Endodermal cell (in vitro differentiated cells): ENCODE results near the gene MBD6. TPM values are rescaled to one million over a fixed set of nuclear protein-coding genes. Genes with fewer than 3 reads are reported as not detected.
A peak's percentile ranks its signal among the peaks of the same experiment; 100 is the strongest.

Source experiments
- DNase-seq: peaks from one replicate; pipeline ENCODE4 v3.0.0-alpha.2; 2017
- H3K27ac ChIP-seq: 2 replicates; pipeline ENCODE4 v1.5.1; 2013; ENCODE audit warnings: mild to moderate bottlenecking, low read depth, low read length, moderate library complexity
- H3K27me3 ChIP-seq: 2 replicates; pipeline ENCODE4 v1.6.1; 2013; ENCODE audit warnings: mild to moderate bottlenecking, low read length, moderate library complexity; ENCODE audit not compliant: insufficient read depth, control insufficient read depth, poor library complexity, severe bottlenecking
- H3K36me3 ChIP-seq: 2 replicates; pipeline ENCODE4 v1.7.0; 2013; ENCODE audit warnings: mild to moderate bottlenecking, low read length, moderate library complexity; ENCODE audit not compliant: control insufficient read depth, insufficient read depth
- H3K4me1 ChIP-seq: one replicate; pipeline ENCODE4 v1.7.0; 2013; ENCODE audit warnings: low read length; ENCODE audit not compliant: control insufficient read depth, insufficient read depth
- H3K4me3 ChIP-seq: 2 replicates; pipeline ENCODE4 v1.5.1; 2013; ENCODE audit warnings: mild to moderate bottlenecking, low read length, moderate library complexity
- H3K9ac ChIP-seq: 2 replicates; pipeline ENCODE4 v1.6.1; 2013; ENCODE audit warnings: mild to moderate bottlenecking, low read length, moderate library complexity; ENCODE audit not compliant: poor library complexity, severe bottlenecking; ENCODE audit errors: extremely low read depth
- H3K9me3 ChIP-seq: 2 replicates; pipeline ENCODE4 v1.6.1; 2013; ENCODE audit warnings: mild to moderate bottlenecking, low read length, moderate library complexity; ENCODE audit not compliant: control insufficient read depth
- H3K27ac Mint-ChIP-seq: 2 replicates; pipeline ENCODE4 v1.8.0; 2020; ENCODE audit warnings: mixed read lengths
- H3K27me3 Mint-ChIP-seq: 2 replicates; pipeline ENCODE4 v1.8.0; 2021; ENCODE audit warnings: mild to moderate bottlenecking, mixed read lengths; ENCODE audit not compliant: insufficient read depth
- H3K36me3 Mint-ChIP-seq: 2 replicates; pipeline ENCODE4 v1.8.0; 2020; ENCODE audit warnings: low read depth, mixed read lengths
- H3K4me1 Mint-ChIP-seq: 2 replicates; pipeline ENCODE4 v1.8.0; 2020; ENCODE audit warnings: mixed read lengths
- H3K4me3 Mint-ChIP-seq: 2 replicates; pipeline ENCODE4 v1.8.0; 2020; ENCODE audit warnings: mild to moderate bottlenecking, moderate library complexity, mixed read lengths
- H3K9me3 Mint-ChIP-seq: 2 replicates; pipeline ENCODE4 v1.8.0; 2020; ENCODE audit warnings: mild to moderate bottlenecking, mixed read lengths
- WGBS, 2 experiments: methylation state at CpG; one replicate each; pipeline versions ENCODE4 v1.1.5 to v1.1.7; 2013; ENCODE audit warnings: missing lambda C conversion rate in 2 of 2, mixed read lengths in 1 of 2; ENCODE audit not compliant: insufficient coverage in 1 of 2, insufficient read length in 1 of 2; 5-methylcytosine and 5-hydroxymethylcytosine counted together
- total RNA-seq, 2 donors: library from RNA; stranded (reverse); fragmentation: NEBNext Ultra II Directional in 1 of 2; extraction: Animal tissue kit (Norgen Biotek cat#: 25700) in 1 of 2; gene quantifications; 2 replicates in 1 of 2; 3 replicates in 1 of 2; pipeline ENCODE4 v1.2.1, GENCODE V29; 2021
- TF ChIP-seq, protein P1 (sequence below): fragments of 200-600 bp; sonication (generic); conservative IDR thresholded peaks from 2 replicates; pipeline ENCODE4 v1.5.0; 2021; ENCODE audit warnings: antibody characterized with exemption, mild to moderate bottlenecking

Gene MBD6
- total RNA-seq, 2 donors from 2014 or later = 49.2 to 88.2 TPM

DNA sequence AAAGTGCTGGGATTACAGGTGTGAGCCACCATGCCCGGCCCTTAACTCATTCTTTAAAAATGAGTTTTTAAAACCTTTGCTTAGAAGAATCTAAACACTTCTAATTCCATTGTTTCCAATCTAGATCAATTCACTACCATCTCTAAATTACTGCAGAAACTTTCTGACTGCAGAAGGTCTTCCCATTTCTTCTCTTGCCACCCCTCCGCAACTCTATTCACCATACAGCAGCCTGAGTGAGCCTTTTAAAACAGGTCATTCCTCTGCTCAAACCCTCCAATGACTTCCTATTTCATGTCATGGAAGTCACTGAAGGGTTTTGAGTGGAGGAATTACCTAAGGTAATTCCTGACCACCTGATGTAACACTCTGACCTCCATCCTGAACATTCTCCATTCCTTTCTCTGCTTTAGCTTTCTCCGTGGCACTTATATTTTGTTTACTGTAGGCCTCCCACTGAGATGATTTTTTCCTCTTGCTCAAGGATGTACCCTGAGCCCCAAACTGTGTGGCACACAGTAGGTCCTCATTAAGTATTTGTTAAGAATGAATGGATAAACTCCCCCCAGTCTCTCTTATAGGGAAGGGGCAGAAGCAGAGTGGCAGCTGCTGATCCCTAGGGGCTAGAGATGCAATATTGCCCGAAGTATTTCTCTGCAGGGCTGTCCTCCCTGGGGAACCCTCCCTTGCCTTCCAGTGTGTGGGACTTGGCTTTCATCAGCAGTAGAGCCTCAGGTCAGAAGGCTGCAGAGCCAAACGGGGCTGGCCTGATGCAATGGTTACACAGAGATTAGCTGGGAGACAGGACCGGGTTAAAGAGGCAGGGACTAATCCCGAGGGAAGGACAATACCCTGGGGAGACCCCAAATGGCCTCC, 3.5 kb upstream of the MBD6 start:
- no peak for DNase-seq
- peak overlapping the region; percentile 93 for H3K27ac ChIP-seq
- Mint-ChIP-seq H3K4me1 (peaks cover 56% of the 10 kb centered on the region), H3K36me3 (peaks cover 49% of the 10 kb centered on the region), H3K9me3 (no peaks in the 10 kb centered on the region), H3K27me3 (no peaks in the 10 kb centered on the region), H3K27ac (peak overlapping the region; percentile 99), H3K4me3 (peak overlapping the region; percentile 93)
- no peaks in the 10 kb centered on the region for H3K27me3 ChIP-seq
- peak overlapping the region; percentile 98 for H3K9ac ChIP-seq
- peak overlapping the region; percentile 96 for H3K4me3 ChIP-seq
- peaks cover 14% of the 10 kb centered on the region for H3K4me1 ChIP-seq
- H3K36me3 ChIP-seq = peaks cover 56% of the 10 kb centered on the region
- no peaks in the 10 kb centered on the region for H3K9me3 ChIP-seq
- 32 to 54% methylated on average over 2 to 7 of the region's 7 CpGs for WGBS, 2 experiments
- TF ChIP-seq, protein P1, sequence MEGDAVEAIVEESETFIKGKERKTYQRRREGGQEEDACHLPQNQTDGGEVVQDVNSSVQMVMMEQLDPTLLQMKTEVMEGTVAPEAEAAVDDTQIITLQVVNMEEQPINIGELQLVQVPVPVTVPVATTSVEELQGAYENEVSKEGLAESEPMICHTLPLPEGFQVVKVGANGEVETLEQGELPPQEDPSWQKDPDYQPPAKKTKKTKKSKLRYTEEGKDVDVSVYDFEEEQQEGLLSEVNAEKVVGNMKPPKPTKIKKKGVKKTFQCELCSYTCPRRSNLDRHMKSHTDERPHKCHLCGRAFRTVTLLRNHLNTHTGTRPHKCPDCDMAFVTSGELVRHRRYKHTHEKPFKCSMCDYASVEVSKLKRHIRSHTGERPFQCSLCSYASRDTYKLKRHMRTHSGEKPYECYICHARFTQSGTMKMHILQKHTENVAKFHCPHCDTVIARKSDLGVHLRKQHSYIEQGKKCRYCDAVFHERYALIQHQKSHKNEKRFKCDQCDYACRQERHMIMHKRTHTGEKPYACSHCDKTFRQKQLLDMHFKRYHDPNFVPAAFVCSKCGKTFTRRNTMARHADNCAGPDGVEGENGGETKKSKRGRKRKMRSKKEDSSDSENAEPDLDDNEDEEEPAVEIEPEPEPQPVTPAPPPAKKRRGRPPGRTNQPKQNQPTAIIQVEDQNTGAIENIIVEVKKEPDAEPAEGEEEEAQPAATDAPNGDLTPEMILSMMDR = no peak

DNA sequence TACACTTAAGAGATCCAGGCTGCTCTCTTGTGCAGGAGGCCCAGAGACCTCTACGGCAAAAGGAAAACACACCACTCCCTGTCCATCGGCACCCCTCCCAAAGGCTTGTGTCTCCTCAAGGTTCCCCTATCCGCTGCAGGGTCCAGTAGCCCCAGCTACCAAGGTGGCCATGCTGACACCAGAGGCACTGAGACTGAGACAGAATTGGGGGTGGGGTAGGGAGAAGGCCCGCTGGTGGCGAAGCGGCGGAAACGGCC, 2.9 kb upstream of the MBD6 start:
- Mint-ChIP-seq H3K4me1 (peaks cover 54% of the 10 kb centered on the region), H3K27me3 (no peaks in the 10 kb centered on the region), H3K9me3 (no peaks in the 10 kb centered on the region), H3K4me3 (peak overlapping the region; percentile 93), H3K36me3 (peaks cover 47% of the 10 kb centered on the region), H3K27ac (peak overlapping the region; percentile 99)
- H3K4me1 ChIP-seq = peaks cover 9% of the 10 kb centered on the region
- H3K9ac ChIP-seq = peak overlapping the region; percentile 98
- H3K9me3 ChIP-seq = no peaks in the 10 kb centered on the region
- peak; percentile 88 for DNase-seq
- peaks cover 56% of the 10 kb centered on the region for H3K36me3 ChIP-seq
- 0 to 1% methylated on average over 7 to 8 of the region's 8 CpGs for WGBS, 2 experiments
- peak overlapping the region; percentile 96 for H3K4me3 ChIP-seq
- no peaks in the 10 kb centered on the region for H3K27me3 ChIP-seq
- H3K27ac ChIP-seq = peak overlapping the region; percentile 93
- TF ChIP-seq, protein P1 = no peak

DNA sequence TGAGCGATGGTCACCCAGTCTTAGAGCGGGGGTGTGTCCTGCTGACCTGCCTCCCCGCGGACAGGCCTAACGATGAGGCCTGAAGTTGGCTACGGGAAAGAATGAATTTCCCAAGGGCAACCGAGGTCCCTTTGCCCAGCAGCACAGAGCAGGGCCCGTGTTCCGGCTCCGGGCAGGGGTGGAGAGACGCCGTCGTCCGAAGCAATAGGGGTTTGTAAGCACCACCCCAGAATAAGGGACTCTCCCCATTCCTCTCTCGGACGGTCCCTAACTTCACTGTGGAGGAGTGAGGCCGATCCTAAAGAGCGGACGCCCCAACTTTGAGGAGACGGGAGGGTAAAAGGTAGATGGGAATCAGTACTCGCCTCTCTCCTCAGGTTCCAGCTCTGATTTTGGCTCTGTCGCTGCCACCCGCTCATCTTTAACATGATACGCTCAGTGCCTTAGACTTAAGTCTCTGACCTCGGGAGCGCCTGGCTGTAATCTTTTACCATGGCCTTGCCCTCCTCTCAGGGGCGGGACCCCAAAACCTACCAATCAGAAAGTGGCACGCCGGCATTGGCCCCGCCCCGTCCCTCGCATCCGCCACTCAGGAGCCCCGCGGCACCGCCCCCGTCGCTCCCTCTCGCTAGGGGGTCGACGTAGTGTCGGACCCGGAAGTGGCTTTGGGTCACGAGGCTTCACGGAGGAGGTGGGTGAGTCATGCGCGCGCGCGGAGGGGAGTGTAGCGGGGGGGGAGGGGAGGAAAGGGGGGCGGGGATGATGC, 2.4 kb upstream of the MBD6 start, which contains the start of gene DDIT3:
Gene DDIT3, minus strand, starts transcription at position 462 of the 766 bp plus-strand sequence. CDS start 3,108 bp downstream, outside the sequence.
- Mint-ChIP-seq H3K36me3 (peaks cover 47% of the 10 kb centered on the region), H3K27ac (peak within 1 kb of the TSS; percentile 99), H3K9me3 (no peaks in the 10 kb centered on the region), H3K27me3 (no peaks in the 10 kb centered on the region), H3K4me1 (peaks cover 49% of the 10 kb centered on the region), H3K4me3 (peak within 1 kb of the TSS; percentile 93)
- H3K9ac ChIP-seq = peak within 1 kb of the TSS; percentile 98
- H3K27ac ChIP-seq = peak within 1 kb of the TSS; percentile 93
- H3K4me1 ChIP-seq = peaks cover 4% of the 10 kb centered on the region
- peak; percentile 100 for DNase-seq
- 0 to 1% methylated on average over 26 to 45 of the region's 52 CpGs for WGBS, 2 experiments
- H3K36me3 ChIP-seq = peaks cover 56% of the 10 kb centered on the region
- no peaks in the 10 kb centered on the region for H3K27me3 ChIP-seq
- peak within 1 kb of the TSS; percentile 96 for H3K4me3 ChIP-seq
- TF ChIP-seq, protein P1 = no peak
- H3K9me3 ChIP-seq = no peaks in the 10 kb centered on the region
